Spinal cord (tissue), 10 donors: ENCODE results near the gene RASGRF2. TPM values are rescaled to one million over a fixed set of nuclear protein-coding genes. Genes with fewer than 3 reads are reported as not detected.
"Not testable (repeated sequence)": the region's sequence is repeated elsewhere in the genome, so short reads cannot be mapped to it uniquely, and the experiment has no call there.

Experiments
- DNase-seq, 6 donors: peaks; one replicate each; pipeline versions ENCODE4 v3.0.0 to v3.0.0-alpha.2; 2013 to 2015; ENCODE audit warnings: low spot score in 6 of 6, low read depth in 4 of 6
- H3K27ac ChIP-seq: one replicate; pipeline ENCODE4 v1.5.1; 2013; ENCODE audit warnings: low read depth, low read length, control low read depth
- H3K27me3 ChIP-seq: one replicate; pipeline ENCODE4 v1.6.1; 2013; ENCODE audit warnings: low read length; ENCODE audit not compliant: control insufficient read depth, insufficient read depth
- H3K36me3 ChIP-seq: one replicate; pipeline ENCODE4 v1.6.1; 2013; ENCODE audit warnings: low read length; ENCODE audit not compliant: control insufficient read depth, insufficient read depth
- H3K4me1 ChIP-seq: one replicate; pipeline ENCODE4 v1.6.1; 2013; ENCODE audit warnings: low read length; ENCODE audit not compliant: control insufficient read depth, insufficient read depth
- H3K4me3 ChIP-seq: one replicate; pipeline ENCODE4 v1.5.1; 2013; ENCODE audit warnings: low read depth, low read length, control low read depth
- H3K9me3 ChIP-seq: one replicate; pipeline ENCODE4 v1.6.1; 2013; ENCODE audit warnings: low read length; ENCODE audit not compliant: control insufficient read depth, insufficient read depth
- WGBS: methylation state at CpG from one replicate; pipeline ENCODE4 v1.1.5; 2013; ENCODE audit warnings: missing lambda C conversion rate; ENCODE audit not compliant: insufficient coverage; 5-methylcytosine and 5-hydroxymethylcytosine counted together
- polyA plus RNA-seq, 2 donors: library from polyadenylated mRNA; unstranded; fragments of 120-200 nt; gene quantifications; one replicate each; pipeline ENCODE4 v1.2.1, GENCODE V29; 2013; ENCODE audit not compliant: insufficient read length in 2 of 2
- total RNA-seq, 2 donors: library from RNA; depleted of rRNA in 1 of 2; stranded (reverse); fragments of 120-200 nt in 1 of 2; fragments of >200 nt in 1 of 2; gene quantifications; one replicate each; pipeline versions ENCODE4 v1.2.3 to v1.2.4, GENCODE V29; 2013 to 2014
- donor health status: healthy.

The RASGRF2 gene
- total and polyA plus RNA-seq, 4 donors, result 10.3 to 21.2 (median 14.6) TPM

- Histone ChIP-seq H3K4me1 (no peaks in the 10 kb centered on the region), H3K4me3 (no peak overlapping the region), H3K36me3 (no peaks in the 10 kb centered on the region), H3K9me3 (no peaks in the 10 kb centered on the region), H3K27me3 (no peaks in the 10 kb centered on the region), H3K27ac (no peak overlapping the region)
- DNase-seq, result no peak
- WGBS, result 96% methylated on average over 4 of the region's 5 CpGs
Measured at GRCh38 chr5:81022688-81023084, 62.5 kb downstream of the RASGRF2 start.

GRCh38 chr5:81023261-81023970 lies 63.3 kb downstream of the RASGRF2 start:
- Histone ChIP-seq H3K27ac (no peak overlapping the region), H3K4me3 (no peak overlapping the region), H3K36me3 (no peaks in the 10 kb centered on the region), H3K4me1 (no peaks in the 10 kb centered on the region), H3K27me3 (no peaks in the 10 kb centered on the region), H3K9me3 (no peaks in the 10 kb centered on the region)
- DNase-seq, result peak in 1 of 6 donors; percentile 71
- WGBS, result 58% methylated on average over 2 of the region's 2 CpGs

- Histone ChIP-seq H3K9me3 (no peaks in the 10 kb centered on the region), H3K36me3 (no peaks in the 10 kb centered on the region), H3K4me3 (no peak overlapping the region), H3K4me1 (no peaks in the 10 kb centered on the region), H3K27me3 (no peaks in the 10 kb centered on the region), H3K27ac (no peak overlapping the region)
- no peak for DNase-seq
- 75% methylated on average over 3 of the region's 5 CpGs for WGBS
Measured at GRCh38 chr5:81027481-81028058, 67.4 kb downstream of the RASGRF2 start.

GRCh38 chr5:81028888-81029287 lies 68.7 kb downstream of the RASGRF2 start:
- DNase-seq, H3K4me1 ChIP-seq, H3K27me3 ChIP-seq, H3K27ac ChIP-seq, H3K9me3 ChIP-seq, H3K4me3 ChIP-seq, H3K36me3 ChIP-seq: not testable (repeated sequence)
- WGBS, result 95% methylated on average over 4 of the region's 6 CpGs

GRCh38 chr5:81029736-81030135 lies 69.6 kb downstream of the RASGRF2 start:
- H3K9me3 ChIP-seq, H3K4me3 ChIP-seq, H3K27me3 ChIP-seq, H3K36me3 ChIP-seq, DNase-seq, H3K27ac ChIP-seq, H3K4me1 ChIP-seq: not testable (repeated sequence)
- 72% methylated on average over 4 of the region's 4 CpGs for WGBS

- not testable (repeated sequence) for DNase-seq, H3K9me3 ChIP-seq, H3K27ac ChIP-seq, H3K36me3 ChIP-seq, H3K4me3 ChIP-seq, H3K27me3 ChIP-seq, H3K4me1 ChIP-seq
- no CpG with 5 or more reads among the region's 3 CpGs for WGBS
Measured at GRCh38 chr5:81030236-81031034, 70.3 kb downstream of the RASGRF2 start.

GRCh38 chr5:81035522-81035921 lies 75.4 kb downstream of the RASGRF2 start:
- no peak overlapping the region for H3K4me3 ChIP-seq
- no peaks in the 10 kb centered on the region for H3K4me1 ChIP-seq
- no peaks in the 10 kb centered on the region for H3K36me3 ChIP-seq
- no CpG with 5 or more reads among the region's 2 CpGs for WGBS
- DNase-seq, result no peak
- H3K27ac ChIP-seq, result no peak overlapping the region
- peaks cover 2% of the 10 kb centered on the region for H3K9me3 ChIP-seq
- H3K27me3 ChIP-seq, result no peaks in the 10 kb centered on the region

GRCh38 chr5:81038495-81038894 lies 78.3 kb downstream of the RASGRF2 start:
- no peaks in the 10 kb centered on the region for H3K27me3 ChIP-seq
- H3K27ac ChIP-seq, result no peak overlapping the region
- no CpG with 5 or more reads among the region's 1 CpG for WGBS
- no peak overlapping the region for H3K4me3 ChIP-seq
- H3K36me3 ChIP-seq, result no peaks in the 10 kb centered on the region
- H3K4me1 ChIP-seq, result no peaks in the 10 kb centered on the region
- peaks cover 2% of the 10 kb centered on the region for H3K9me3 ChIP-seq
- no peak for DNase-seq

GRCh38 chr5:81044868-81045267 lies 84.7 kb downstream of the RASGRF2 start:
- no peak for DNase-seq
- Histone ChIP-seq H3K9me3 (no peaks in the 10 kb centered on the region), H3K4me1 (no peaks in the 10 kb centered on the region), H3K36me3 (no peaks in the 10 kb centered on the region), H3K27me3 (no peaks in the 10 kb centered on the region), H3K4me3 (no peak overlapping the region), H3K27ac (no peak overlapping the region)
- 93% methylated on average over 3 of the region's 4 CpGs for WGBS
